Liver (tissue), 2 donors: ENCODE data around the gene TLE4.

Experiments
- EGR1 ChIP-seq, 2 donors: IDR thresholded peaks; 2 replicates each; pipeline ENCODE4 v1.6.1; 2016 to 2018; ENCODE audit warnings: antibody characterized with exemption in 2 of 2, low read depth in 2 of 2
- GABPA ChIP-seq, 2 donors: IDR thresholded peaks in 1 of 2; conservative IDR thresholded peaks in 1 of 2; 2 replicates each; pipeline ENCODE4 v1.6.1; 2016; ENCODE audit warnings: antibody characterized with exemption in 2 of 2, mild to moderate bottlenecking in 1 of 2, moderate library complexity in 1 of 2
- RAD21 ChIP-seq, 2 donors: IDR thresholded peaks; 2 replicates each; pipeline ENCODE4 v1.6.1; 2016; ENCODE audit warnings: antibody characterized with exemption in 2 of 2, mild to moderate bottlenecking in 2 of 2
- RXRA ChIP-seq, 2 donors: IDR thresholded peaks; 2 replicates each; pipeline ENCODE4 v1.6.1; 2017 to 2018; ENCODE audit warnings: antibody characterized with exemption in 2 of 2, mild to moderate bottlenecking in 1 of 2
- donor health status: healthy.

DNA sequence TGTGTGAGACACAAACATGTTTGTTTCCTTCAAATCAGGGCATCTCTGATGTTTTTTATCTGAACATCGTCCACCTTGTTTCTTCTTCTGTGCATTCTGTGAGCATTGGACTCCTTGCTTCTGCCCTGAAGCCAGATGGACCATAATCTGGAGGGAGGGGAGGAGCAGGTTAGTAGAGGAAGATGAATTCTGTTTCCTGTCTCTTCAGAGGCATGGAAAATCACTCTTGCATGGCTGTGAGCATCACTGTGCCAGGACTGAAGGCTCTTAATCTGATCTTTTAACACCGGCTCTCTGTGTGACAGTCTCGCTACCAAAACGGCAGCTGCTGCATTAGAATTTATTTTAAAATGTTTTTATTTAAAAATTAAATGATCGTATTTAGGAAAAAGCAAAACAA is 43.3 kb downstream of the TLE4 start:
- TF ChIP-seq RXRA (IDR thresholded peaks at IDR 0.05) (no peak), GABPA (IDR thresholded peaks at IDR 0.05 in 1 of 2, conservative IDR thresholded peaks at IDR 0.05 in 1 of 2) (no peak), RAD21 (IDR thresholded peaks at IDR 0.05) (no peak), EGR1 (IDR thresholded peaks at IDR 0.05; ENCODE audit: low read depth in 2 of 2) (no peak)
